CD4-positive, alpha-beta T cell treated with Interleukin-2 at 100 ng/mL for 4 hours (primary cell): Measurements from ENCODE around the gene NIPA2.

Experiments used
- DNase-seq: peaks from one replicate; pipeline ENCODE4 v3.0.0-alpha.2; 2020; ENCODE audit warnings: low spot score

The NIPA2 gene

GRCh38 chr15:22902981-22903380, 64.5 kb downstream of the NIPA2 start:
- DNase-seq, result no peak

- DNase-seq, result no peak
These were observed 65.0 kb downstream of the NIPA2 start for GRCh38 chr15:22903427-22903826.

- DNase-seq, result no peak
These were observed 65.6 kb downstream of the NIPA2 start for GRCh38 chr15:22903961-22904534.

- DNase-seq, result no peak
These were observed 66.3 kb downstream of the NIPA2 start for GRCh38 chr15:22904736-22905135.

GRCh38 chr15:22907161-22907950, 68.9 kb downstream of the NIPA2 start:
- no peak for DNase-seq

- no peak for DNase-seq
These were observed 70.4 kb downstream of the NIPA2 start for GRCh38 chr15:22908830-22909229.

- DNase-seq, result no peak
These were observed 72.8 kb downstream of the NIPA2 start for GRCh38 chr15:22911306-22911705.

GRCh38 chr15:22912256-22912655, 73.8 kb downstream of the NIPA2 start:
- no peak for DNase-seq

- DNase-seq, result no peak
These were observed 75.3 kb downstream of the NIPA2 start for GRCh38 chr15:22913646-22914380.

GRCh38 chr15:22915866-22916515, 77.5 kb downstream of the NIPA2 start:
- DNase-seq, result no peak

GRCh38 chr15:22916606-22917350, 78.3 kb downstream of the NIPA2 start:
- no peak for DNase-seq

GRCh38 chr15:22917556-22917955, 79.1 kb downstream of the NIPA2 start:
- DNase-seq, result no peak
